Spleen (tissue), 7 donors: Measurements from ENCODE around the gene DAPK1.

Experiments used
- CTCF ChIP-seq, 11 experiments: fragments of 200-600 bp in 7 of 11; fragments of 450-650 bp in 4 of 11; sonication (generic) in 4 of 11; IDR thresholded peaks in 8 of 11; conservative IDR thresholded peaks in 3 of 11; 1 replicate in 7 of 11; 2 replicates in 4 of 11; pipeline versions ENCODE4 v1.4.0 to v1.8.0; 2016 to 2021; ENCODE audit warnings: antibody characterized with exemption in 11 of 11, inconsistent platforms in 4 of 11, mild to moderate bottlenecking in 1 of 11
- POLR2A ChIP-seq, 3 donors: fragments of 450-650 bp; IDR thresholded peaks; one replicate each; pipeline ENCODE4 v1.5.1; 2017; ENCODE audit warnings: antibody characterized with exemption in 3 of 3, mild to moderate bottlenecking in 1 of 3
- POLR2AphosphoS5 ChIP-seq, 3 donors: sonication (generic); formaldehyde crosslinking; IDR thresholded peaks; one replicate each; pipeline ENCODE4 v1.5.1; 2017; ENCODE audit warnings: antibody characterized with exemption in 3 of 3
- donor health status: DM: no; HTN: no; CAD: no; lungs with moderate emphysema.
- donor health status: DM: no; HTN: no; CAD: no.
- donor health status: DM: no; HTN: no; CAD: no.

- no peak for TF ChIP-seq CTCF (IDR thresholded peaks at IDR 0.05 in 8 of 11, conservative IDR thresholded peaks at IDR 0.05 in 3 of 11)
- no peak for TF ChIP-seq POLR2AphosphoS5 (IDR thresholded peaks at IDR 0.05)
- TF ChIP-seq POLR2A (IDR thresholded peaks at IDR 0.05): no peak
Observed at GRCh38 chr9:87548159-87548558, 50.5 kb downstream of the DAPK1 start.
